Measurements from ENCODE around the gene FRAT2.

The FRAT2 gene

DNA sequence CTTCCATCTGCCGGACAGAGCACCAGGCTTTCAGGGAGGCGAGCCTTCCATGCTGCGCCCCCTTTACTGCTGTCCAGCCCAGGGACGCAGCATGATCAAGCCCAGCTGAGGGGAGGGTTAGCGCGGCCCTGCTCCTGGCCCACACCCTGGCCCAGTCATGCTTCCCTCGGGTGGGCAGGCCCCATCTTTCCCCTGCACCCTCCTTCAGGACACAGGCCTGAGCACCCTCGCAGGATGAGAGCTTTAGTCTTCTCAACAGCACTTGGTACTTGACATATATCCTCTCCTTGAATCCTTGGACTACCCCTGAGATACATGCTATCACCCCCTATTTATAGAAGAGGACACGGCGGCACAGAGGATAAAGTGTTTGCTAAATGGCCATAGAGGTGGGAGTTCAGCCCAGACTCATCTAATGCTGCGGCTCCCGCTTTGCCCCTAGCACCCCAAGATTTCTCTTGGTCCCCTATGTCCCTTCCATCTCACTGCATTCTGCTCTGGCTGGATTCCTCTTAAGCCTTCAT, 32.7 kb upstream of the FRAT2 start:
- H3K27ac ChIP-seq = no peak overlapping the region
- H3K27me3 ChIP-seq = no peaks in the 10 kb centered on the region
- H3K36me3 ChIP-seq = peaks cover 23 to 100% (median 79%) of the 10 kb centered on the region in 3 donors
- TF ChIP-seq, protein P1, sequence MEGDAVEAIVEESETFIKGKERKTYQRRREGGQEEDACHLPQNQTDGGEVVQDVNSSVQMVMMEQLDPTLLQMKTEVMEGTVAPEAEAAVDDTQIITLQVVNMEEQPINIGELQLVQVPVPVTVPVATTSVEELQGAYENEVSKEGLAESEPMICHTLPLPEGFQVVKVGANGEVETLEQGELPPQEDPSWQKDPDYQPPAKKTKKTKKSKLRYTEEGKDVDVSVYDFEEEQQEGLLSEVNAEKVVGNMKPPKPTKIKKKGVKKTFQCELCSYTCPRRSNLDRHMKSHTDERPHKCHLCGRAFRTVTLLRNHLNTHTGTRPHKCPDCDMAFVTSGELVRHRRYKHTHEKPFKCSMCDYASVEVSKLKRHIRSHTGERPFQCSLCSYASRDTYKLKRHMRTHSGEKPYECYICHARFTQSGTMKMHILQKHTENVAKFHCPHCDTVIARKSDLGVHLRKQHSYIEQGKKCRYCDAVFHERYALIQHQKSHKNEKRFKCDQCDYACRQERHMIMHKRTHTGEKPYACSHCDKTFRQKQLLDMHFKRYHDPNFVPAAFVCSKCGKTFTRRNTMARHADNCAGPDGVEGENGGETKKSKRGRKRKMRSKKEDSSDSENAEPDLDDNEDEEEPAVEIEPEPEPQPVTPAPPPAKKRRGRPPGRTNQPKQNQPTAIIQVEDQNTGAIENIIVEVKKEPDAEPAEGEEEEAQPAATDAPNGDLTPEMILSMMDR (IDR thresholded peaks at IDR 0.05) = no peak
- intact Hi-C loops (cut with DNase I; ENCODE audit: low total_unique reads) = loop anchor here (10.0 kb wide), 1 partner anchor 302 kb away; no protein-coding TSS in a partner anchor
- no peaks in the 10 kb centered on the region for H3K9me3 ChIP-seq
- H3K4me1 ChIP-seq = no peaks in the 10 kb centered on the region
- no peak overlapping the region for H3K4me3 ChIP-seq
- no peak for DNase-seq

DNA sequence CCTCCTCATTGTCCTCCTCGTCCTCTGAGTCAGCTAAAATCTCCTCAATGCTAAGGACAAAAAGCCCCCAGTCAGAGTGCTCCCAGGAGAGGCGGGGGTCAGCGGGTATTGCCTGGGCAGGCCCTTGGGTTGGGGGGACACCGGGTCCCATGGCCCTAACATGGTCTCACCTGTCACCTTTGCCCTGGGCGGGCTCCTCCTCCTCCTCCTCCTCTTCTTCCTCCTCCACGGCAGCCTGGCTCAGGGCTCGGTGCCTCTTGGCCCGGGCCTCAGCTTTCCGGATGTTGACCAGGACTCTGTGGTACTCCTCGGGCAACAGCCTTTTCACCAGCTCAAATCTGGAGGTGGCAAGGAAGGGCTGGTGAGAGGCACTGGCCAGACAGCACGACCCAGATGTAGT, 32.0 kb upstream of the FRAT2 start:
- H3K36me3 ChIP-seq = peaks cover 19 to 96% (median 73%) of the 10 kb centered on the region in 3 donors
- H3K9me3 ChIP-seq = no peaks in the 10 kb centered on the region
- intact Hi-C loops (cut with DNase I; ENCODE audit: low total_unique reads) = loop anchor here (10.0 kb wide), 1 partner anchor 302 kb away; no protein-coding TSS in a partner anchor
- no peak for DNase-seq
- TF ChIP-seq, protein P1 (IDR thresholded peaks at IDR 0.05) = no peak
- H3K27me3 ChIP-seq = no peaks in the 10 kb centered on the region
- no peak overlapping the region for H3K4me3 ChIP-seq
- no peak overlapping the region for H3K27ac ChIP-seq
- no peaks in the 10 kb centered on the region for H3K4me1 ChIP-seq

DNA sequence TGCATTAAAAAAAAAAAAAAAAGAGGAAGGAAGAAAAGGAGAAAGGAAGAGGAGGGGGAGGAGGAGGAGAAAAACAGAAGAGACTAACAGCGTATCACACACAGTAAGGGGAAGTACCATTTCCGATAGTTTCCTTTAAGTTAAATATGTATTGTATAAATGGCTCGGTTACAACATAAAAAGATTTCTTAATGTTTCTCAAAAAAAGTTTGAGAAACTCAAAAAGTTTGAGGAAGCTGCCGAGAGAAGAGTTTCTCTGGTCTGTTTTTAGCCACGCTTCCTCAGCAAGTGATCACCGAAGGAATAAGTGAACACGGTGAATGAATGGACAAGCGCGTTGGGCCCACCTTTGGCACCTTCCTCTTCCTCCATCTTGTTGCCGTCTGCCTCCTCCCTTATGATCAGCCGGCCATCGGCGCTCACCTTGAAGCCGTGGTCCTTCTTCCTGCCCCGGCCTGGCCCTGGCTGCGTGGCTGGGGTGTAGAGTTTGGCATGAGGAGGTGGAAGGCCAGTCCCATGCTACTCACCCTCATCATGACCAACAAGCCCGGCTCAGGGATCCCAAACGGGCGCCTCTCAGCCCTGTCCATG, 31.3 kb upstream of the FRAT2 start:
- TF ChIP-seq, protein P1 (IDR thresholded peaks at IDR 0.05) = no peak

DNA sequence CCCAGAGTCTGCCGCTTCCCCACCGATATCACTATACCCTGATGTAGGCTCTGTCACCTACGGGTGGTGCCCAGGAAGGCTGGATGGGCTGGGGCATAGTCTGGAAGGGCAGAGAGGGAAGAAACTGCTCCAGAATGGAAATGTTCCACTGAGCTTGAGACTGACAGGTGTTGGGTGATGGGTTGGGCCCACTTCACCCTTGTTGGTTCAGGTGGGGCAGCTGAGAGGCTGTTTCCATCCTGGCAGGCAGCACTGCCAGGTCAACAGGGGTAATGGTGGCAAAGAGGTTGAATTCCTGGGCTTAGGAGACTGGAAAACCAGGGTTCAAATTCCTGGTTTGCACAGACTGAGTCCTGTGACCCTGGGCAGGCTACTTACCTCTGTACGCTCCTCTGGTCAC, 28.5 kb upstream of the FRAT2 start:
- no peak overlapping the region for H3K4me3 ChIP-seq
- H3K4me1 ChIP-seq = no peaks in the 10 kb centered on the region
- no peaks in the 10 kb centered on the region for H3K9me3 ChIP-seq
- H3K27me3 ChIP-seq = no peaks in the 10 kb centered on the region
- DNase-seq = no peak
- H3K27ac ChIP-seq = no peak overlapping the region
- H3K36me3 ChIP-seq = peaks cover 18 to 88% (median 52%) of the 10 kb centered on the region in 3 donors
- intact Hi-C loops (cut with DNase I; ENCODE audit: low total_unique reads) = loop anchor here (10.0 kb wide), 1 partner anchor 298 kb away; no protein-coding TSS in a partner anchor
- TF ChIP-seq, protein P1 (IDR thresholded peaks at IDR 0.05) = no peak

More for the DNA sequence above, 31.3 kb upstream of the FRAT2 start:
- intact Hi-C loops (cut with DNase I; ENCODE audit: low total_unique reads) = loop anchor here (10.0 kb wide), 1 partner anchor 301 kb away; no protein-coding TSS in a partner anchor
- H3K4me3 ChIP-seq = no peak overlapping the region
- H3K4me1 ChIP-seq = no peaks in the 10 kb centered on the region
- no peak overlapping the region for H3K27ac ChIP-seq
- H3K36me3 ChIP-seq = peaks cover 19 to 88% (median 66%) of the 10 kb centered on the region in 3 donors
- no peaks in the 10 kb centered on the region for H3K9me3 ChIP-seq
- H3K27me3 ChIP-seq = no peaks in the 10 kb centered on the region
- DNase-seq = no peak

DNA sequence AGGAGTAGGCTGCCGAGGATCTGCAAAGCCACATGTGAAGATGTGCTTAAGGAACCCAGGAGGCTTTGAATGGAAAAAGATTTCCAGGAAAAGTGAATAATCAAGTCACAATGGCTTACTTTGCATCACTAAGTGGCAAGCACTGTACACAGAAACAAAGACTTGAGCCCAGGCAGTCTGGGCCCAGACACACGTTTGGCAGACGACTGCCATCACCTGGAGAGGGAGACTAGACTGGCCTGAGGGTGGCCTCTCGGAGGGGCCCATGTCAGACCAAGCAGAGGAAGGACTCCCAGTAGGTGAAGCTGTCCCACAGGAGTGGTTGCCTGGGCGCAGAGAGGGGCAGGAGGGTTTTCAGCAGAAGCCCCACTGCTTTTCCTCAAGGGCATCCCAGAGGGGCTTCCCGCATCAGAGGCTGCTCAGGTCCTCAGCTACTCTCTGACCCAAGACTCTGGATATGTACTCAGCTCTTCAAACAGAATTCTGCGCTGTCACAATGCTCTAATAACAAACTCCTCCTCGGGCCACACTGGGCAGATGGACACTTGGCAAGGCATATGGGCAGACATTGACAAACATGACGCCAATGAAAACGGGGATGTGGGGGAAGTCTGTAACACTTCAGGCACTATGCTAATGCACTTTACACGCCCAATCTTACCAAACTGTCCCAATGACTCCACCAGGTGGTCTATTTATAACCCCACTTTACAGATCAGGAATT, 27.9 kb upstream of the FRAT2 start:
- no peak overlapping the region for H3K27ac ChIP-seq
- no peaks in the 10 kb centered on the region for H3K4me1 ChIP-seq
- TF ChIP-seq, protein P1 (IDR thresholded peaks at IDR 0.05) = no peak
- intact Hi-C loops (cut with DNase I; ENCODE audit: low total_unique reads) = loop anchor here (10.0 kb wide), 1 partner anchor 298 kb away; no protein-coding TSS in a partner anchor
- no peaks in the 10 kb centered on the region for H3K27me3 ChIP-seq
- no peaks in the 10 kb centered on the region for H3K9me3 ChIP-seq
- peaks cover 18 to 85% (median 54%) of the 10 kb centered on the region in 3 donors for H3K36me3 ChIP-seq
- no peak for DNase-seq
- H3K4me3 ChIP-seq = no peak overlapping the region
